ENCODE measurements around the gene SDC3.

DNA sequence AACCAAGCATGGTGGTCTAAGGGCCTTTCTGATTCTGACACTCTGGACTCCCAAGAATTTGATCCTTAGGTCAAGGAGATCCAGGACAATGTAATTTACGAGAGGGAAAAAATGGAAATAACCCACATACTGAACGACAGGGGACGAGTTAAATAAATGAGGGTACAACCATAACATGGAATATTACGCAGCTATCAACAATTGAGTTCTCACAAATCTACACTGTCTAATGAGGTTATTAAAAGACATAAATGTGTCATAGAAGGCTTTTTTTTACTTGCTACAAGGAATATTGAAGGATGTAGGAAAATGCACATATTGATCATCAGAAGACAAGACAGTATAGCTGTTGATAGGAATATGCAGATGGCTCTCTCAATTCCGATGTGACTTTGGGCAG lies 23.8 kb downstream of the SDC3 start:
- TF ChIP-seq TAF1 (IDR thresholded peaks at IDR 0.05; ENCODE audit: borderline replicate concordance, insufficient read depth, low read length) (no peak), POLR2AphosphoS5 (IDR thresholded peaks at IDR 0.05; ENCODE audit: low read depth, low read length) (no peak), SIN3A (IDR thresholded peaks at IDR 0.05; ENCODE audit: borderline replicate concordance, insufficient read depth, low read length) (no peak), FOXP2 (optimal IDR thresholded peaks at IDR 0.05; ENCODE audit: borderline replicate concordance, extremely low read depth, extremely low read length, insufficient read depth) (no peak)
- TF ChIP-seq, protein P1, sequence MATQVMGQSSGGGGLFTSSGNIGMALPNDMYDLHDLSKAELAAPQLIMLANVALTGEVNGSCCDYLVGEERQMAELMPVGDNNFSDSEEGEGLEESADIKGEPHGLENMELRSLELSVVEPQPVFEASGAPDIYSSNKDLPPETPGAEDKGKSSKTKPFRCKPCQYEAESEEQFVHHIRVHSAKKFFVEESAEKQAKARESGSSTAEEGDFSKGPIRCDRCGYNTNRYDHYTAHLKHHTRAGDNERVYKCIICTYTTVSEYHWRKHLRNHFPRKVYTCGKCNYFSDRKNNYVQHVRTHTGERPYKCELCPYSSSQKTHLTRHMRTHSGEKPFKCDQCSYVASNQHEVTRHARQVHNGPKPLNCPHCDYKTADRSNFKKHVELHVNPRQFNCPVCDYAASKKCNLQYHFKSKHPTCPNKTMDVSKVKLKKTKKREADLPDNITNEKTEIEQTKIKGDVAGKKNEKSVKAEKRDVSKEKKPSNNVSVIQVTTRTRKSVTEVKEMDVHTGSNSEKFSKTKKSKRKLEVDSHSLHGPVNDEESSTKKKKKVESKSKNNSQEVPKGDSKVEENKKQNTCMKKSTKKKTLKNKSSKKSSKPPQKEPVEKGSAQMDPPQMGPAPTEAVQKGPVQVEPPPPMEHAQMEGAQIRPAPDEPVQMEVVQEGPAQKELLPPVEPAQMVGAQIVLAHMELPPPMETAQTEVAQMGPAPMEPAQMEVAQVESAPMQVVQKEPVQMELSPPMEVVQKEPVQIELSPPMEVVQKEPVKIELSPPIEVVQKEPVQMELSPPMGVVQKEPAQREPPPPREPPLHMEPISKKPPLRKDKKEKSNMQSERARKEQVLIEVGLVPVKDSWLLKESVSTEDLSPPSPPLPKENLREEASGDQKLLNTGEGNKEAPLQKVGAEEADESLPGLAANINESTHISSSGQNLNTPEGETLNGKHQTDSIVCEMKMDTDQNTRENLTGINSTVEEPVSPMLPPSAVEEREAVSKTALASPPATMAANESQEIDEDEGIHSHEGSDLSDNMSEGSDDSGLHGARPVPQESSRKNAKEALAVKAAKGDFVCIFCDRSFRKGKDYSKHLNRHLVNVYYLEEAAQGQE (IDR thresholded peaks at IDR 0.05; ENCODE audit: insufficient read depth in 1 of 2, low read depth in 2 of 2, low read length in 2 of 2), result no peak

Measured in PFSK-1 (cell line).